Astrocyte of the hippocampus (primary cell): ENCODE data around the gene OGFOD3.
"Not testable (repeated sequence)": the region's sequence is repeated elsewhere in the genome, so short reads cannot be mapped to it uniquely, and the experiment has no call there.

Experiments used
- DNase-seq: peaks from one replicate; pipeline ENCODE4 v3.0.0; 2011; ENCODE audit warnings: low read depth, low spot score

OGFOD3 gene

DNA sequence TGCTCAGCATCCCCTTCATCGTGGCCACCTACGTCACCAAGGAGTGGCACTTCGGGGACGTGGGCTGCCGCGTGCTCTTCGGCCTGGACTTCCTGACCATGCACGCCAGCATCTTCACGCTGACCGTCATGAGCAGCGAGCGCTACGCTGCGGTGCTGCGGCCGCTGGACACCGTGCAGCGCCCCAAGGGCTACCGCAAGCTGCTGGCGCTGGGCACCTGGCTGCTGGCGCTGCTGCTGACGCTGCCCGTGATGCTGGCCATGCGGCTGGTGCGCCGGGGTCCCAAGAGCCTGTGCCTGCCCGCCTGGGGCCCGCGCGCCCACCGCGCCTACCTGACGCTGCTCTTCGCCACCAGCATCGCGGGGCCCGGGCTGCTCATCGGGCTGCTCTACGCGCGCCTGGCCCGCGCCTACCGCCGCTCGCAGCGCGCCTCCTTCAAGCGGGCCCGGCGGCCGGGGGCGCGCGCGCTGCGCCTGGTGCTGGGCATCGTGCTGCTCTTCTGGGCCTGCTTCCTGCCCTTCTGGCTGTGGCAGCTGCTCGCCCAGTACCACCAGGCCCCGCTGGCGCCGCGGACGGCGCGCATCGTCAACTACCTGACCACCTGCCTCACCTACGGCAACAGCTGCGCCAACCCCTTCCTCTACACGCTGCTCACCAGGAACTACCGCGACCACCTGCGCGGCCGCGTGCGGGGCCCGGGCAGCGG is 43.6 kb downstream of the OGFOD3 start:
- DNase-seq, result no peak

DNA sequence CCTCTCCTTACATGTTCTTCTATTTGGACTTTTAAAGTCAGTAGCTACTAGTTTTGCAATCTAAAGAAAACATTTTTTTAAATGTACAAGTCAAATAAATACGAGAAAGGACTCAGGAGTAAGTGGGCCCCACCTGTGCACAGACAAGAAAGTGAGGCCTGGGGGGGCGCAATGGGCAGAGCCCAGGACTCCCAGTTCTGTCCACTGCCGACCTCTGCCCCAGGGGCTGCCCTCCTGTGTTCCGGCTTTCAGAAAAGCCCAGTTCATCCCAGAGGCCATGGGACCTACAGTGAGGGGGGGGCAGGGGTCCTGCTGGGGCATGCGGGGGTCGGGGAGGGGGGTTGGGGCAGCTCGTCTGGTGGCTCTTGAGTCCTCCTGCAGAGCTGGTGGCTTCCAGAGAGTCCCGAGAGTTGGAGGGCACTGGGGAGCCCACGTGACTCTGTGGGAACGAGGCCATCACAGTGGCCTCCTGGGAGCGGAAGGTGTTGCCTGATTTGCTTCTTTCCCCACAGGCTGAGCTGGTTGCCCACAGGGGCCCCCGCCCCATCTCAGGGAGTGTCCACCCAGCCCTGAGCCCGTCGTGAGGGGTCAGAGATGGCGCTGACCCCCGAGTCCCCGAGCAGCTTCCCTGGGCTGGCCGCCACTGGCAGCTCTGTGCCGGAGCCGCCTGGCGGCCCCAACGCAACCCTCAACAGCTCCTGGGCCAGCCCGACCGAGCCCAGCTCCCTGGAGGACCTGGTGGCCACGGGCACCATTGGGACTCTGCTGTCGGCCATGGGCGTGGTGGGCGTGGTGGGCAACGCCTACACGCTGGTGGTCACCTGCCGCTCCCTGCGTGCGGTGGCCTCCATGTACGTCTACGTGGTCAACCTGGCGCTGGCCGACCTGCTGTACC is 44.4 kb downstream of the OGFOD3 start:
- no peak for DNase-seq

DNA sequence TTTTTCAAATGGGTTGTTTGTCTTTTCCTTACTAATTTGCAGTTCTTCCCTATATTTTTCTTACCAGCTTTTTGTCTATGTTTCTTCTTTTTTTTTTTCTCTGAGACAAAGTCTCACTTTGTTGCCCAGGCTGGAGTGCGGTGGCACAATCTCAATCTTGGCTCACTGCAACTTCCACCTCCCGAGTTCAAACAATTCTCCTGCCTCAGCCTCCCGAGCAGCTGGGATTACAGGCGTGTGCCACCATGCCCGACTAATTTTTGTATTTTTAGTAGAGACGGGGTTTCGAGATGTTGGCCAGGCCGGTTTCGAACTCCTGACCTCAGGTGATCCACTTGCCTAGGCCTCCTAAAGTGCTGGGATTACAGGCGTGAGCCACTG is 45.3 kb downstream of the OGFOD3 start:
- DNase-seq, result not testable (repeated sequence)

DNA sequence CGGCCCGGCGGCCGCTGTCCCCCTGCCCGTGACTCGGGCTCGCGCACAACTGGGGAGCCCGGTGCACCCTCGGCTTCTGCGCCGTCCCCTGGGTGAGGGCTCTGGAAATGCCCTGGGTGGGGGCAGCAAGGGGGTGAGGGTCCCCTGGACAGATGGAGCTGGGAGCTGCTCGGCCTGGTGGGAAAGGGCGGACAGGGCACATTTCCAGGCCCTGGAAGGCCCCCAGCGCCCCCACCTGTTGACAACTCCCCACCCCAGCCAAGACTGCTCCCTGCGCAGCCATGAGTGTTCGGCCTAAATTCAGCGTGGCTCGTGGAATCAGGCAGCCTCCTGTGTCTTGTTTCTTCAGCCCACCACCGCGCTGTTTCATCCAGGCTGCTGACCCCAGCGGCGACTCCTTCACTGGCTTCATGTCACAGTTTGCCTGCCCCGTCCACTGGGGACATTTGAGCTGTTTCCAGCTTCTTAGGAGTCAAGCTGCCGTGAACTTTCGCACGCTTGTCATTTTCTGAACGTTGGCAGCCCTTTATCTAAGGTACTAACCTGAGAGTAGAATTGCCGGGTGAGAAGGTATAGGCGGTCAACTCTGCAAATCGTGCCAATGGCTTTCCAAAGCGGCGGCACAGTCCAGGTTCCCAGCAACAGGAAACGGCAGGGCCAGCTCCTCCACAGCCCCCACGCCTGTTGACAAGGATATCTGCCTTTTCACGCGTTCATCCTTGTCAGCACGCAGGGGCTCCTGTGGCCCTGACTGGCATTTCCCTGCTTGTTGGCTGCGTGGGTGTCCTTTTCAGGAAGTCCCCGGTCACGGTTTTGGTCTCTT is 45.9 kb downstream of the OGFOD3 start:
- no peak for DNase-seq

DNA sequence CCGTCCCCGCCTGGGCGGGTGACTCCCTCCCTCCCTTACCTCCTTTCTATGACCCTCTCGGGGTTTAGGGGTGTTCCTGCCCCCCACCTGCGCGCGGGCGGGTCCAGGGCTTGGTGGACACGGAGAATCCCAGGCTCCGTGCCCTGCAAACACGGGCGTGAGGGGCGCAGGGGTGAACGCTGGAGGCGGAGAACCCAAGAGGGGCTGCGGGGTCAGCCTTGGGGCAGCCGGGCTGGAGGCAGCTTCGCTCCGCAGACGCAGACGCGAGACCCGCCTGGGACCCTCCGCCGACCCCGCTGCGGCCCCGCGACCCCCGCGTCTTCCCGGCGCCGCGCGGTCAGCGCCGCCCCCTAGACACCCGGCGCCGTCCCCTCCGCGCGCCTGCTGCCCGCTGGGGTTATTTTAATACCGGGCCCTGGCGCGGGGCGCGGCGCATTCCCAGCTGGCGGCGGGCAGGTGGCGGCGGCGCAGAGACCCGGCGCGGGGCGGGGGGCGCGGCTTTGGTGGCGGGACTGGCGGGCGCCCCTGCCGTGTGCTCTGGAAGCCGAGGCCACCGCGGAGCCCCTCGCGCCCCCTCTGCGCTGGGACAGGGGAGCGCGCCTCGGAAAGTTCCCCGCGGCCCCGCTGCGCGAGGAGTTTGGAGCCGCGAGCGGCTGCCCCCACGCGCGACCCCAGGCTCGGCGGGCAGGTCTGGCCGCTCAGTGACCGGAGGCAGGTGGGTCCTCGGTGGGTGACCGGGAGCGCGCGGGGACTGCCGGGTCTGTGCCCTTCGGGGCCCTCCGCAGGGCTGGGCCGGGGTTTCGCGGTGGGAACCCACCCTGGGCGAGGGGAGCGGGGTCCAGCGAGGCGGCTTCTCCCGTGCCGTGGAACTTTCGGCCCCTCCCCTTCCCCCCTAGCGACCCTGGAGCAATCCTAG is 46.8 kb downstream of the OGFOD3 start, which contains the start of gene UTS2R:
UTS2R (plus strand) TSS at position 433 of the 916 bp plus-strand sequence. CDS start 2,560 bp downstream, outside the sequence.
- no peak for DNase-seq

GRCh38 chr17:82370471-82371332 is 47.7 kb downstream of the OGFOD3 start:
- DNase-seq, result no peak

- DNase-seq, result no peak
Observed at GRCh38 chr17:82369211-82369610, 49.2 kb downstream of the OGFOD3 start.

DNA sequence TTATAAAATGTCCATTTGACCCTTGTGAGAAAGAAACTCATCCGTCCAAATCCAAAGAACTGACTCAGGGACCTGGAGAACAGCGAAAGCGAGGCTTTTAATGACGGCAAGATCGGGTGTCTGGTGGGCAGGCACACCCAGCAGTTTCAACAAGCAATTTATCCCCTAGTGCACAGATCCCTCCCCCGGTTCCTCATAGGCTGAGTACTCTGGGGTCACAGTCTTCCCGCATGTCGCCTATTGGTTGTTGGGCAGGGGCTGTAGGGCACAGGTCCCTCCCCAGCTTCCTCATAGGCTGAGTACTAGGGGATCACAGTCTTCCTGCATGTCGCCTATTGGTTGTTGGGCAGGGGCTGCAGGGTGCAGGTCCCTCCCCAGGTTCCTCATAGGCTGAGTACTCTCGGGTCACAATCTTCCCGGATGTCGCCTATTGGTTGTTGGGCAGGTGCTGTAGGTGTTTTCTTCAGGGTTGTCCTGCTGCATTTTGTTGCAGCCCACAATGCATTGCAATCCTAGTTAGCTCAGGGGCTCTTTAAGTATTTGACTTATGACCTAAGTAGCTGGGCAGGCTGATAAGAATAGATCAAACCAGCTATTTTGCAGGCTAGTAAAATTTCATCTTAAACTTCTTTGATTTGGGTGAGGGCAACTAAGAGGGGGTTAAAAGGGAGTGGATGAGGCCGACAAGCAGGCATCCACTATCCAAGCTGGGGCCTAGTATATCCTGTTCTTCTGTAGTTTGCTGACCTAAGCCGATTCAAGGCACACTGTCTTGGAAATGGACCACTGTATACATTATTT is 50.5 kb downstream of the OGFOD3 start:
- no peak for DNase-seq

GRCh38 chr17:82366749-82367148 is 51.6 kb downstream of the OGFOD3 start:
- DNase-seq, result no peak

DNA sequence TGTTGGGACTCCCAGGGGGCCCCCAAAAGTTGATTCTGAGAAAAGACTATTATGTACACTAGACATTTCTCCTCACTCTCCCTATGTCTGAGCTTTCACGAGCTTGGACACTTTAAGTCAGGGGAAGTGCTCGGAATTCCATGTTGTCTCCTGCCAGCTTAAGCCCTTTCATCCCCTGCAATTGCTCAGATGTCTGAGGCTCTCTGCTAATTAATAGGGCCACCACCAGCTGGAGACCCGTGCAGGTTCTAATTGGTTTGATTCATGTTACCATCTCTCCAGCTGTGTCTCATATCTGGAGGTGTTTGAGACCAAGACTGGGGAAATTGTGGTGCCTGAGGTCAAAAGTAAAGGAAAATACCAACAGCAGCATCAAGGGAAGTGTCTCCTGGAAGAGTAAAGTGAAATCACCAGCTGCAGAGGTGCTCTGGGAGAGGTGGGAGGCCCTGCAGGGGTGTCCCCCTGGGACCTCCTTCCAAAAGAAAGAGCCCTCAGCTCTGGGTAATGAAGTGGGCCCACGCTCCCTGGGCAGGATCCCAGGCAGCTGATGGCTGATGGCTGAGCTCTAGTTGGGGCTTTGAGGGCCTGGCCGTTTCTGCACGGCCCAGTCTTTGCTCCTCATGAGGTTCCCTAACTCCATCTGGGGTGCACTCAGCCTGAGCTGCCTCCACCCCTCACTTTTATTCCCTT is 52.6 kb downstream of the OGFOD3 start:
- no peak for DNase-seq

DNA sequence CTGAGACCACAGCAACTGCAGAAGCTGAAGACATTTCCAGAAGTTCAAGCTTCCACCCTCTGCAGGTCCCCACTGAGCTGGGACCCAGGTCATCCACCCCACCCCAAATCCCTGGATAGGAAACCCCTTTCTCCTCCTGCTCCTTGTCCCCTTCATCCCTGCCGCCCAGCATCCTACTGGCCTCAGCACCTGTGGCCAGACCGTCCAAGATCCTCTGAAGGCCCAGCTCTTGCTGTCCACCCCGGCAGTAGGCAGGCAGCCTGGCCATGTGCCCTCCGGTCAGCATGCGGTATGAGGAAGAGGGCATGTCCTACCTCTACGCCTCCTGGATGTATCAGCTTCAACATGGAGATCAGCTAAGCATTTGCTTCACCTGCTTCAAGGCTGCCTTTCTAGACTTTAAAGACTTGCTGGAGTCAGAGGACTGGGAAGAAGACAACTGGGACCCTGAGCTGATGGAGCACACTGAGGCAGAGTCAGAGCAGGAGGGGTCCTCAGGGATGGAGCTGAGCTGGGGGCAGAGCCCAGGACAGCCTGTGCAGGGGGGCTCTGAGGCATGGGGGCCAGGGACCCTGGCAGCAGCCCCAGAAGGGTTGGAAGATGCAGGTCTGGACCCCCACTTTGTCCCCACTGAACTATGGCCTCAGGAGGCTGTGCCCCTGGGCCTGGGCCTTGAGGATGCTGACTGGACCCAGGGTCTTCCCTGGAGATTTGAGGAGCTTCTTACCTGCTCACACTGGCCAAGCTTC is 56.3 kb downstream of the OGFOD3 start:
- no peak for DNase-seq

DNA sequence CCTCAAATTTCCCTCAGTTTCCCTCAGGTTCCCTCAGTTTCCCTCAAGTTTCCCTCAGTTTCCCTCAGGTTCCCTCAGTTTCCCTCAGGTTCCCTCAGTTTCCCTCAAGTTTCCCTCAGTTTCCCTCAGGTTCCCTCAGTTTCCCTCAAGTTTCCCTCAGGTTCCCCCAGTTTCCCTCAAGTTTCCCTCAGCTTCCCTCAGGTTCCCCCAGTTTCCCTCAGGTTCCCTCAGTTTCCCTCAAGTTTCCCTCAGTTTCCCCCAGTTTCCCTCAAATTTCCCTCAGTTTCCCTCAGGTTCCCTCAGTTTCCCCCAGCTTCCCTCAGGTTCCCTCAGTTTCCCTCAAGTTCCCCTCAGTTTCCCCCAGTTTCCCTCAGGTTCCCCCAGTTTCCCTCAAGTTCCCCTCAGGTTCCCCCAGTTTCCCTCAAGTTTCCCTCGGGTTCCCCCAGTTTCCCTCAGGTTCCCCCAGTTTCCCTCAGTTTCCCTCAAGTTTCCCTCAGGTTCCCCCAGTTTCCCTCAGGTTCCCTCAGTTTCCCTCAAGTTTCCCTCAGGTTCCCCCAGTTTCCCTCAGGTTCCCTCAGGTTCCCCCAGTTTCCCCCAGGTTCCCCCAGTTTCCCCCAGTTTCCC is 58.8 kb downstream of the OGFOD3 start:
- not testable (repeated sequence) for DNase-seq

DNA sequence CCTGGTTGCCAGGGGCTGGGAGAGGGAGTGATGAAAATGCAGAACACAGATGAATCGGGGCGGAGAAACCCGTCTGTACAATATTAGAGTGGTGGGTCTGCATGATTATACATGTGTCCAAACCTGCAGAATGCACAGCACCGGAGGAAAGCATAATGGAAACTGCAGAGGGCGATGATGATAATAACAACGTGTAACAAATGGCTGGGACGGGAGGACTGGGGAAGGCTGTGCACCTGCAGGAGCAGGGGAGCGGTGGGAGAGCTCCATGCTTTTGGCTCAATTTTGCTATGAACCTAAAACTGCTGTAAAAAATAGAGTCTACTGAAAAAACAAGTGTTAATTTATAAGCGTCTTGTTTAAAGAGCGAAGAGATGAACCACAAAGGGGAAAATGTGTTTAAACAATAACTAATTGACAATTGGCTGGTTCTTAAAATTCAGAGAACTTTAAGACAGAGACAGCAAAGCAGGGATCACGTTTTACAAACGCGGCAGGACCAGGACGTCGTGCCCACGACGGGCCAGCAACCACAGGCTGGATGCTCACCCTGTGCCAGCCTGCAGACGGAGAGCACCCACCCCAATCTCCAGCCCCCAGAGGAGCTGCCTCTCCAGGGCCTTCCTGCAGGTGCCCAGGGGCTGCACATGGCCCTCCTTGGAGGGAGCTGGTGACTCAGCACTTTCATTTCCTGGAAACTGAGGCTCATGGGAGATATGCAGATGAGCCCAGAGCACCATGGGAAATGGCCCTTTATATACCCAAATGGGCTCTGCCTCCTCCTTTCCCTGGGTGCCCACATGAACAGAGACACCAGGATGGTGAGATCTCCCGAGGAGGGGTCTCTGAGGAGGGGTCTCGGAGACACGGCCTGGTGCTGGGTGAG is 59.7 kb downstream of the OGFOD3 start, which contains the start of gene TEX19:
TEX19 (plus strand) TSS at position 783 of the 886 bp plus-strand sequence. CDS start 2,904 bp downstream, outside the sequence.
- no peak for DNase-seq

GRCh38 chr17:82357394-82357793 is 61.0 kb downstream of the OGFOD3 start:
- no peak for DNase-seq

GRCh38 chr17:82356845-82357355 is 61.5 kb downstream of the OGFOD3 start:
- no peak for DNase-seq
